ENCODE results near the gene PSTK. TPM values are rescaled to one million over a fixed set of nuclear protein-coding genes. Genes with fewer than 3 reads are reported as not detected.

Gene PSTK
- polyA plus RNA-seq (2012; ENCODE audit: insufficient read depth, insufficient read length), result 15.4 TPM

- peak within 1 kb of the TSS; percentile 70 for H3K4me3 ChIP-seq (ENCODE audit: low read length)
Measured at GRCh38 chr10:122980209-122981065, at the start of gene PSTK. TSS of gene PSTK (plus strand) at chr10:122980401. CDS start at chr10:122980480, 79 bp downstream.

GRCh38 chr10:122931088-122931906, 48.9 kb upstream of the PSTK start:
- no peak overlapping the region for H3K4me3 ChIP-seq (ENCODE audit: low read length)
- no peak for DNase-seq (ENCODE audit: low read depth, low spot score)

More at GRCh38 chr10:122980209-122981065, at the start of gene PSTK:
- peak; percentile 88 for DNase-seq (ENCODE audit: low read depth, low spot score)

GRCh38 chr10:122939133-122939855, 40.9 kb upstream of the PSTK start:
- no peak overlapping the region for H3K4me3 ChIP-seq (ENCODE audit: low read length)
- DNase-seq (ENCODE audit: low read depth, low spot score), result no peak

- no peak overlapping the region for H3K4me3 ChIP-seq (ENCODE audit: low read length)
- no peak for DNase-seq (ENCODE audit: low read depth, low spot score)
Measured at GRCh38 chr10:122939856-122940543, 40.2 kb upstream of the PSTK start.

GRCh38 chr10:122949296-122949695, 30.9 kb upstream of the PSTK start:
- DNase-seq (ENCODE audit: low read depth, low spot score), result no peak

GRCh38 chr10:122953902-122954730, 26.1 kb upstream of the PSTK start, which contains the start of gene C10orf88:
TSS of gene C10orf88 (minus strand) at chr10:122954227. CDS start at chr10:122954178, 49 bp downstream.
- DNase-seq (ENCODE audit: low read depth, low spot score), result peak; percentile 99
- peak within 1 kb of the TSS; percentile 74 for H3K4me3 ChIP-seq (ENCODE audit: low read length)

More at GRCh38 chr10:122949296-122949695, 30.9 kb upstream of the PSTK start:
- H3K4me3 ChIP-seq (ENCODE audit: low read length), result no peak overlapping the region

- no peak for DNase-seq (ENCODE audit: low read depth, low spot score)
- peak overlapping the region; percentile 28 for H3K4me3 ChIP-seq (ENCODE audit: low read length)
Measured at GRCh38 chr10:122954731-122955050, 25.5 kb upstream of the PSTK start.

- DNase-seq (ENCODE audit: low read depth, low spot score), result no peak
- no peak overlapping the region for H3K4me3 ChIP-seq (ENCODE audit: low read length)
Measured at GRCh38 chr10:122955892-122956291, 24.3 kb upstream of the PSTK start.

- H3K4me3 ChIP-seq (ENCODE audit: low read length), result no peak overlapping the region
- DNase-seq (ENCODE audit: low read depth, low spot score), result no peak
Measured at GRCh38 chr10:122957474-122957873, 22.7 kb upstream of the PSTK start.

- no peak for DNase-seq (ENCODE audit: low read depth, low spot score)
- H3K4me3 ChIP-seq (ENCODE audit: low read length), result no peak overlapping the region
Measured at GRCh38 chr10:122962405-122962804, 17.8 kb upstream of the PSTK start.

GRCh38 chr10:122966879-122967278, 13.3 kb upstream of the PSTK start:
- no peak for DNase-seq (ENCODE audit: low read depth, low spot score)
- no peak overlapping the region for H3K4me3 ChIP-seq (ENCODE audit: low read length)

GRCh38 chr10:122968698-122969097, 11.5 kb upstream of the PSTK start:
- H3K4me3 ChIP-seq (ENCODE audit: low read length), result no peak overlapping the region
- no peak for DNase-seq (ENCODE audit: low read depth, low spot score)

GRCh38 chr10:122974023-122974422, 6.2 kb upstream of the PSTK start:
- DNase-seq (ENCODE audit: low read depth, low spot score), result no peak
- H3K4me3 ChIP-seq (ENCODE audit: low read length), result no peak overlapping the region

- no peak for DNase-seq (ENCODE audit: low read depth, low spot score)
- no peak overlapping the region for H3K4me3 ChIP-seq (ENCODE audit: low read length)
Measured at GRCh38 chr10:122974543-122975064, 5.6 kb upstream of the PSTK start.

- peak overlapping the region; percentile 70 for H3K4me3 ChIP-seq (ENCODE audit: low read length)
- peak; percentile 49 for DNase-seq (ENCODE audit: low read depth, low spot score)
Measured at GRCh38 chr10:122981066-122981464, 864 bp downstream of the PSTK start.

GRCh38 chr10:122983898-122984297, 3.7 kb downstream of the PSTK start:
- no peak for DNase-seq (ENCODE audit: low read depth, low spot score)
- no peak overlapping the region for H3K4me3 ChIP-seq (ENCODE audit: low read length)

- H3K4me3 ChIP-seq (ENCODE audit: low read length), result no peak overlapping the region
- no peak for DNase-seq (ENCODE audit: low read depth, low spot score)
Measured at GRCh38 chr10:122984708-122985107, 4.5 kb downstream of the PSTK start.

GRCh38 chr10:122986335-122986734, 6.1 kb downstream of the PSTK start:
- H3K4me3 ChIP-seq (ENCODE audit: low read length), result no peak overlapping the region
- no peak for DNase-seq (ENCODE audit: low read depth, low spot score)

Data from Jurkat, Clone E6-1 (cell line).